ENCODE data around the gene UBE3C.
"Not testable (repeated sequence)": the region's sequence is repeated elsewhere in the genome, so short reads cannot be mapped to it uniquely, and the experiment has no call there.

UBE3C gene

GRCh38 chr7:157234271-157234670 lies 95.5 kb downstream of the UBE3C start:
- H3K27ac Mint-ChIP-seq (ENCODE audit: low read depth): no peak overlapping the region
- ATAC-seq (replicated peaks; ENCODE audit: extremely low read depth, poor library complexity, severe bottlenecking) (no peak), DNase-seq (ENCODE audit: low spot score in 2 of 2) (no peak)

GRCh38 chr7:157235357-157236333 lies 96.9 kb downstream of the UBE3C start:
- H3K36me3 Mint-ChIP-seq (ENCODE audit: insufficient read depth): peaks cover 25% of the 10 kb centered on the region
- ATAC-seq (replicated peaks; ENCODE audit: extremely low read depth, poor library complexity, severe bottlenecking) (no peak), DNase-seq (ENCODE audit: low spot score in 2 of 2) (no peak)
- H3K27ac Mint-ChIP-seq (ENCODE audit: low read depth): no peak overlapping the region
- peaks cover 6% of the 10 kb centered on the region for H3K4me1 Mint-ChIP-seq
- H3K27me3 Mint-ChIP-seq: no peaks in the 10 kb centered on the region
- H3K9me3 Mint-ChIP-seq: no peaks in the 10 kb centered on the region
- H3K4me3 Mint-ChIP-seq: no peak overlapping the region

More at GRCh38 chr7:157234271-157234670, 95.5 kb downstream of the UBE3C start:
- Mint-ChIP-seq H3K4me3 (no peak overlapping the region), H3K36me3 (ENCODE audit: insufficient read depth) (peaks cover 23% of the 10 kb centered on the region), H3K9me3 (no peaks in the 10 kb centered on the region), H3K27me3 (no peaks in the 10 kb centered on the region), H3K4me1 (peaks cover 6% of the 10 kb centered on the region)

GRCh38 chr7:157238087-157238486 lies 99.4 kb downstream of the UBE3C start:
- Mint-ChIP-seq H3K4me1 (no peaks in the 10 kb centered on the region), H3K27me3 (no peaks in the 10 kb centered on the region), H3K27ac (ENCODE audit: low read depth) (no peak overlapping the region), H3K4me3 (no peak overlapping the region), H3K9me3 (no peaks in the 10 kb centered on the region), H3K36me3 (ENCODE audit: insufficient read depth) (peaks cover 14% of the 10 kb centered on the region)
- ATAC-seq (replicated peaks; ENCODE audit: extremely low read depth, poor library complexity, severe bottlenecking) (no peak), DNase-seq (ENCODE audit: low spot score in 2 of 2) (no peak)

- DNase-seq (ENCODE audit: low spot score in 2 of 2): no peak
- Mint-ChIP-seq H3K4me3 (no peak overlapping the region), H3K9me3 (no peaks in the 10 kb centered on the region), H3K27me3 (no peaks in the 10 kb centered on the region), H3K27ac (ENCODE audit: low read depth) (no peak overlapping the region), H3K36me3 (ENCODE audit: insufficient read depth) (peaks cover 10% of the 10 kb centered on the region), H3K4me1 (no peaks in the 10 kb centered on the region)
- ATAC-seq (replicated peaks; ENCODE audit: extremely low read depth, poor library complexity, severe bottlenecking): no peak
These were observed 101.0 kb downstream of the UBE3C start for GRCh38 chr7:157239571-157240270.

- Mint-ChIP-seq H3K4me3 (no peak overlapping the region), H3K4me1 (no peaks in the 10 kb centered on the region), H3K9me3 (no peaks in the 10 kb centered on the region), H3K36me3 (ENCODE audit: insufficient read depth) (peaks cover 8% of the 10 kb centered on the region), H3K27me3 (no peaks in the 10 kb centered on the region), H3K27ac (ENCODE audit: low read depth) (no peak overlapping the region)
- ATAC-seq (replicated peaks; ENCODE audit: extremely low read depth, poor library complexity, severe bottlenecking) (no peak), DNase-seq (ENCODE audit: low spot score in 2 of 2) (no peak)
These were observed 102.9 kb downstream of the UBE3C start for GRCh38 chr7:157241631-157242030.

- Mint-ChIP-seq H3K27ac (ENCODE audit: low read depth) (no peak overlapping the region), H3K27me3 (no peaks in the 10 kb centered on the region), H3K4me3 (no peak overlapping the region), H3K9me3 (no peaks in the 10 kb centered on the region), H3K4me1 (no peaks in the 10 kb centered on the region), H3K36me3 (ENCODE audit: insufficient read depth) (peaks cover 12% of the 10 kb centered on the region)
- ATAC-seq (replicated peaks; ENCODE audit: extremely low read depth, poor library complexity, severe bottlenecking) (no peak), DNase-seq (ENCODE audit: low spot score in 2 of 2) (no peak)
These were observed 106.0 kb downstream of the UBE3C start for GRCh38 chr7:157244516-157245294.

- H3K4me1 Mint-ChIP-seq: no peaks in the 10 kb centered on the region
- no peak overlapping the region for H3K4me3 Mint-ChIP-seq
- H3K36me3 Mint-ChIP-seq (ENCODE audit: insufficient read depth): peaks cover 9% of the 10 kb centered on the region
- no peak for DNase-seq (ENCODE audit: low spot score in 2 of 2)
- H3K9me3 Mint-ChIP-seq: no peaks in the 10 kb centered on the region
- no peak for ATAC-seq (replicated peaks; ENCODE audit: extremely low read depth, poor library complexity, severe bottlenecking)
- no peaks in the 10 kb centered on the region for H3K27me3 Mint-ChIP-seq
- no peak overlapping the region for H3K27ac Mint-ChIP-seq (ENCODE audit: low read depth)
These were observed 107.3 kb downstream of the UBE3C start for GRCh38 chr7:157246052-157246451.

- DNase-seq (ENCODE audit: low spot score in 2 of 2): no peak
- H3K4me3 Mint-ChIP-seq: no peak overlapping the region
- no peaks in the 10 kb centered on the region for H3K9me3 Mint-ChIP-seq
- H3K27me3 Mint-ChIP-seq: no peaks in the 10 kb centered on the region
- ATAC-seq (replicated peaks; ENCODE audit: extremely low read depth, poor library complexity, severe bottlenecking): no peak
- H3K36me3 Mint-ChIP-seq (ENCODE audit: insufficient read depth): peaks cover 13% of the 10 kb centered on the region
- no peaks in the 10 kb centered on the region for H3K4me1 Mint-ChIP-seq
- no peak overlapping the region for H3K27ac Mint-ChIP-seq (ENCODE audit: low read depth)
These were observed 109.9 kb downstream of the UBE3C start for GRCh38 chr7:157248659-157249058.

- Mint-ChIP-seq H3K27ac (ENCODE audit: low read depth) (no peak overlapping the region), H3K27me3 (no peaks in the 10 kb centered on the region), H3K4me3 (no peak overlapping the region), H3K9me3 (no peaks in the 10 kb centered on the region), H3K4me1 (no peaks in the 10 kb centered on the region), H3K36me3 (ENCODE audit: insufficient read depth) (peaks cover 22% of the 10 kb centered on the region)
- DNase-seq (ENCODE audit: low spot score in 2 of 2) (no peak), ATAC-seq (replicated peaks; ENCODE audit: extremely low read depth, poor library complexity, severe bottlenecking) (no peak)
These were observed 112.0 kb downstream of the UBE3C start for GRCh38 chr7:157250605-157251228.

- peaks cover 22% of the 10 kb centered on the region for H3K36me3 Mint-ChIP-seq (ENCODE audit: insufficient read depth)
- H3K9me3 Mint-ChIP-seq; ATAC-seq (replicated peaks; ENCODE audit: extremely low read depth, poor library complexity, severe bottlenecking); H3K27ac Mint-ChIP-seq (ENCODE audit: low read depth); H3K4me3 Mint-ChIP-seq; H3K27me3 Mint-ChIP-seq; DNase-seq (ENCODE audit: low spot score in 2 of 2); H3K4me1 Mint-ChIP-seq: not testable (repeated sequence)
These were observed 113.1 kb downstream of the UBE3C start for GRCh38 chr7:157251817-157252216.

GRCh38 chr7:157253850-157254249 lies 115.1 kb downstream of the UBE3C start:
- no peaks in the 10 kb centered on the region for H3K9me3 Mint-ChIP-seq
- no peak for ATAC-seq (replicated peaks; ENCODE audit: extremely low read depth, poor library complexity, severe bottlenecking)
- DNase-seq (ENCODE audit: low spot score in 2 of 2): no peak
- H3K27me3 Mint-ChIP-seq: no peaks in the 10 kb centered on the region
- H3K27ac Mint-ChIP-seq (ENCODE audit: low read depth): no peak overlapping the region
- no peak overlapping the region for H3K4me3 Mint-ChIP-seq
- H3K36me3 Mint-ChIP-seq (ENCODE audit: insufficient read depth): peaks cover 36% of the 10 kb centered on the region
- H3K4me1 Mint-ChIP-seq: no peaks in the 10 kb centered on the region

GRCh38 chr7:157254781-157255180 lies 116.1 kb downstream of the UBE3C start:
- H3K4me3 Mint-ChIP-seq; H3K9me3 Mint-ChIP-seq; H3K4me1 Mint-ChIP-seq; DNase-seq (ENCODE audit: low spot score in 2 of 2); H3K27me3 Mint-ChIP-seq; ATAC-seq (replicated peaks; ENCODE audit: extremely low read depth, poor library complexity, severe bottlenecking): not testable (repeated sequence)
- peak overlapping the region; percentile 13 for H3K27ac Mint-ChIP-seq (ENCODE audit: low read depth)
- H3K36me3 Mint-ChIP-seq (ENCODE audit: insufficient read depth): peaks cover 41% of the 10 kb centered on the region

Measured in central memory CD8-positive, alpha-beta T cell (primary cell).